Spleen (tissue), 7 donors: Measurements from ENCODE around the gene HNF4A.

Source experiments
- POLR2A ChIP-seq, 3 donors: fragments of 450-650 bp; IDR thresholded peaks; one replicate each; pipeline ENCODE4 v1.5.1; 2017; ENCODE audit warnings: antibody characterized with exemption in 3 of 3, mild to moderate bottlenecking in 1 of 3
- POLR2AphosphoS5 ChIP-seq, 3 donors: sonication (generic); formaldehyde crosslinking; IDR thresholded peaks; one replicate each; pipeline ENCODE4 v1.5.1; 2017; ENCODE audit warnings: antibody characterized with exemption in 3 of 3
- TF ChIP-seq, protein P1 (sequence below), 11 experiments: fragments of 200-600 bp in 7 of 11; fragments of 450-650 bp in 4 of 11; sonication (generic) in 4 of 11; IDR thresholded peaks in 8 of 11; conservative IDR thresholded peaks in 3 of 11; 1 replicate in 7 of 11; 2 replicates in 4 of 11; pipeline versions ENCODE4 v1.4.0 to v1.8.0; 2016 to 2021; ENCODE audit warnings: antibody characterized with exemption in 11 of 11, inconsistent platforms in 4 of 11, mild to moderate bottlenecking in 1 of 11
- donor health status: DM: no; HTN: no; CAD: no; lungs with moderate emphysema.
- donor health status: DM: no; HTN: no; CAD: no.
- donor health status: DM: no; HTN: no; CAD: no.

DNA sequence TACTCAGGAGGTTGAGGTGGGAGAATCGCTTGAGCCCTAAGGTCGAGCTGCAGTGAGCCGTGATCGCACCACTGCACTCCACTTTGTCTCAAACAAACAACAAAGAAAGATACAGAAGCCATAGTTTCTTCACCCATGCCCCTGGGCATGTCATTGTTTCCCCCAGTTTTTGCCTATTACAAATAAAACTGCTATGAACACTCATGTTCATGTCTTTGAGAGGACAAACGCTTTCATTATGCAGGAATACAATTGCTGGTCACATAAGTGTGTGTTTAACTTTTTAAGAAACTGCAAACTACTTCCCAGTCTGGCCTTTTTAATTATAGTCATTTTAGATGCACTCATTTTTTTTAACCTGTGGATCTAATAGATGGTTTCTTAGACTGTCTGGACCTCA, 108.0 kb downstream of the HNF4A start:
- no peak for TF ChIP-seq POLR2AphosphoS5 (IDR thresholded peaks at IDR 0.05)
- TF ChIP-seq, protein P1, sequence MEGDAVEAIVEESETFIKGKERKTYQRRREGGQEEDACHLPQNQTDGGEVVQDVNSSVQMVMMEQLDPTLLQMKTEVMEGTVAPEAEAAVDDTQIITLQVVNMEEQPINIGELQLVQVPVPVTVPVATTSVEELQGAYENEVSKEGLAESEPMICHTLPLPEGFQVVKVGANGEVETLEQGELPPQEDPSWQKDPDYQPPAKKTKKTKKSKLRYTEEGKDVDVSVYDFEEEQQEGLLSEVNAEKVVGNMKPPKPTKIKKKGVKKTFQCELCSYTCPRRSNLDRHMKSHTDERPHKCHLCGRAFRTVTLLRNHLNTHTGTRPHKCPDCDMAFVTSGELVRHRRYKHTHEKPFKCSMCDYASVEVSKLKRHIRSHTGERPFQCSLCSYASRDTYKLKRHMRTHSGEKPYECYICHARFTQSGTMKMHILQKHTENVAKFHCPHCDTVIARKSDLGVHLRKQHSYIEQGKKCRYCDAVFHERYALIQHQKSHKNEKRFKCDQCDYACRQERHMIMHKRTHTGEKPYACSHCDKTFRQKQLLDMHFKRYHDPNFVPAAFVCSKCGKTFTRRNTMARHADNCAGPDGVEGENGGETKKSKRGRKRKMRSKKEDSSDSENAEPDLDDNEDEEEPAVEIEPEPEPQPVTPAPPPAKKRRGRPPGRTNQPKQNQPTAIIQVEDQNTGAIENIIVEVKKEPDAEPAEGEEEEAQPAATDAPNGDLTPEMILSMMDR (IDR thresholded peaks at IDR 0.05 in 8 of 11, conservative IDR thresholded peaks at IDR 0.05 in 3 of 11): no peak
- no peak for TF ChIP-seq POLR2A (IDR thresholded peaks at IDR 0.05)
